HEK293T (cell line): Measurements from ENCODE around the gene HTR3A.
"Not testable (repeated sequence)": the region's sequence is repeated elsewhere in the genome, so short reads cannot be mapped to it uniquely, and the experiment has no call there.

Experiments used
- CTCF ChIA-PET: fragments of 350-600 bp; formaldehyde crosslinking; extraction: SDS; loops from one replicate; lab custom pipeline; 2021; ENCODE audit warnings: antibody characterized with exemption, inconsistent platforms; lab: Yijun Ruan, JAX
- POLR2A ChIA-PET: fragments of 350-600 bp; formaldehyde crosslinking; extraction: SDS; loops from one replicate; lab custom pipeline; 2020; ENCODE audit warnings: antibody characterized with exemption, inconsistent platforms; lab: Yijun Ruan, JAX
- DNase-seq: peaks from one replicate; pipeline ENCODE4 v3.0.0; 2012; ENCODE audit warnings: mixed read lengths; ENCODE audit errors: extremely low spot score
- ARNT ChIP-seq: fragments of 450-650 bp; IDR thresholded peaks from 2 replicates; pipeline ENCODE4 v1.6.1; 2017; ENCODE audit warnings: mild to moderate bottlenecking
- BHLHE40 ChIP-seq: fragments of 450-650 bp; IDR thresholded peaks from 2 replicates; pipeline ENCODE4 v1.6.1; 2016; ENCODE audit warnings: mild to moderate bottlenecking, moderate library complexity, borderline replicate concordance
- CTBP1 ChIP-seq: fragments of 450-650 bp; IDR thresholded peaks from 2 replicates; pipeline ENCODE4 v1.6.1; 2016; ENCODE audit warnings: borderline replicate concordance
- ELF4 ChIP-seq: fragments of 450-650 bp; IDR thresholded peaks from 2 replicates; pipeline ENCODE4 v1.6.1; 2017; ENCODE audit warnings: antibody characterized with exemption
- FOXA1 ChIP-seq: fragments of 450-650 bp; IDR thresholded peaks from 2 replicates; pipeline ENCODE4 v1.6.1; 2016; ENCODE audit warnings: mild to moderate bottlenecking
- FOXK2 ChIP-seq: fragments of 450-650 bp; IDR thresholded peaks from 2 replicates; pipeline ENCODE4 v1.6.1; 2016; ENCODE audit warnings: mild to moderate bottlenecking
- FOXM1 ChIP-seq: fragments of 450-650 bp; IDR thresholded peaks from 2 replicates; pipeline ENCODE4 v1.6.1; 2017; ENCODE audit warnings: mild to moderate bottlenecking, borderline replicate concordance
- HDGF ChIP-seq: fragments of 450-650 bp; IDR thresholded peaks from 2 replicates; pipeline ENCODE4 v1.6.1; 2017; ENCODE audit warnings: antibody characterized with exemption, borderline replicate concordance
- L3MBTL2 ChIP-seq: fragments of 450-650 bp; conservative IDR thresholded peaks from 2 replicates; pipeline ENCODE4 v1.6.1; 2016; ENCODE audit warnings: mild to moderate bottlenecking
- LEF1 ChIP-seq: fragments of 450-650 bp; IDR thresholded peaks from 2 replicates; pipeline ENCODE4 v1.6.1; 2017; ENCODE audit warnings: mild to moderate bottlenecking, borderline replicate concordance
- NFRKB ChIP-seq: fragments of 450-650 bp; IDR thresholded peaks from 2 replicates; pipeline ENCODE4 v1.6.1; 2016; ENCODE audit warnings: mild to moderate bottlenecking, moderate library complexity
- SP1 ChIP-seq: fragments of 450-650 bp; IDR thresholded peaks from 2 replicates; pipeline ENCODE4 v1.6.1; 2017
- SUZ12 ChIP-seq: fragments of 450-650 bp; IDR thresholded peaks from 2 replicates; pipeline ENCODE4 v1.6.1; 2016; ENCODE audit warnings: mild to moderate bottlenecking
- TARDBP ChIP-seq: fragments of 450-650 bp; IDR thresholded peaks from 2 replicates; pipeline ENCODE4 v1.6.1; 2016
- ZNF384 ChIP-seq: fragments of 450-650 bp; IDR thresholded peaks from 2 replicates; pipeline ENCODE4 v1.6.1; 2016
- TF ChIP-seq, protein P1 (sequence below): fragments of 450-650 bp; IDR thresholded peaks from 2 replicates; pipeline ENCODE4 v1.6.1; 2016

The HTR3A gene

GRCh38 chr11:113974741-113975470 is at the start of gene HTR3A:
TSS of gene HTR3A (plus strand) at chr11:113975108. CDS start at chr11:113975326, 218 bp downstream.
- TF ChIP-seq L3MBTL2 (peak; percentile 52), SUZ12 (no peak)
- DNase-seq, result peak; percentile 78
- CTCF ChIA-PET, result interaction anchor here (0.8 to 2.1 kb wide), 5 partner anchors 13 to 286 kb away, joined by 3 to 13 read pairs (median 4); no protein-coding TSS in a partner anchor
- POLR2A ChIA-PET, result interaction anchor here (0.6 to 0.7 kb wide), 2 partner anchors 78 to 80 kb away, joined by 3 read pairs; no protein-coding TSS in a partner anchor

DNA sequence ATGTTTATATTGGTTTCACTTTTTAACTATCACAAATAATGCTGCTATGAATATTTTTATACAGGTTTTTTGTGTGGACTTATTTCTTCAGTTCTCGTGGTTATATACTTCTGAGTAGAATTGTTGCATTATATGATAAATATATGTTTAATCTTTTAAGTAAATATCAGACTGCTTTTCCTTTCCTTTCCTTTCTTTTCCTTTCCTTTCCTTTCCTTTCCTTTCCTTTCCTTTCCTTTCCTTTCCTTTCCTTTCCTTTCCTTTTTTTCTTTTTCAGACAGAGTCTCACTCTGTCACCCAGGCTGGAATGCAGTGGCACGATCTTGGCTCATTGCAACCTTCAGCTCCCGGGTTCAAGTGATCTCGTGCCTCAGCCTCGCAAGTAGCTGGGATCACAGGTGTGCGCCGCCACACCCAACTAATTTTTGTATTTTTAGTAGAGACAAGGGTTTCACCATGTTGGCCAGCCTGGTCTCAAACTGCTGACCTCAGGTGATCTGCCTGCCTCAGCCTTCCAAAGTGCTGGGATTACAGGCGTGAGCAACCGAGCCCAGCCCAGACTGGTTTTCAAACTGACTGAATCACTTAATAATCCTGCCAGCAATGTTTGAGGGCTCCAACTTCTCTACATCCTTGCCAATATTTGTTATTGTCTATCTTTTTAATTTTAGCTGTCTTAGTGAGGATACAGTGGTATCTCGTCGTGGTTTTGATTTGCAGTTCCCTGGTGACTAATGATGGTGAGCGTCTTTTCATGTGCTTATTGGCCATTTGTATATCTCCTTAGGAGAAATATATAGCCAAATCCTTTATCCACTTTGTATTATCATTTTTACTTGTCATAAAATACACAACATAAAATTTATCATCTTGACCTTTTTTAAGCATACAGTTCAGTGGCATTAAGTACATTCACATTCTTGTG is 48.4 kb upstream of the HTR3A start:
- no peak for DNase-seq
- CTCF ChIA-PET, result interaction anchor here (1.0 kb wide), 1 partner anchor 1232 kb away, joined by 6 read pairs; no protein-coding TSS in a partner anchor
- TF ChIP-seq BHLHE40 (no peak), SP1 (no peak), HDGF (no peak), FOXM1 (no peak)
- TF ChIP-seq, protein P1, sequence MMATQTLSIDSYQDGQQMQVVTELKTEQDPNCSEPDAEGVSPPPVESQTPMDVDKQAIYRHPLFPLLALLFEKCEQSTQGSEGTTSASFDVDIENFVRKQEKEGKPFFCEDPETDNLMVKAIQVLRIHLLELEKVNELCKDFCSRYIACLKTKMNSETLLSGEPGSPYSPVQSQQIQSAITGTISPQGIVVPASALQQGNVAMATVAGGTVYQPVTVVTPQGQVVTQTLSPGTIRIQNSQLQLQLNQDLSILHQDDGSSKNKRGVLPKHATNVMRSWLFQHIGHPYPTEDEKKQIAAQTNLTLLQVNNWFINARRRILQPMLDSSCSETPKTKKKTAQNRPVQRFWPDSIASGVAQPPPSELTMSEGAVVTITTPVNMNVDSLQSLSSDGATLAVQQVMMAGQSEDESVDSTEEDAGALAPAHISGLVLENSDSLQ, result no peak
- POLR2A ChIA-PET, result no interaction called here

DNA sequence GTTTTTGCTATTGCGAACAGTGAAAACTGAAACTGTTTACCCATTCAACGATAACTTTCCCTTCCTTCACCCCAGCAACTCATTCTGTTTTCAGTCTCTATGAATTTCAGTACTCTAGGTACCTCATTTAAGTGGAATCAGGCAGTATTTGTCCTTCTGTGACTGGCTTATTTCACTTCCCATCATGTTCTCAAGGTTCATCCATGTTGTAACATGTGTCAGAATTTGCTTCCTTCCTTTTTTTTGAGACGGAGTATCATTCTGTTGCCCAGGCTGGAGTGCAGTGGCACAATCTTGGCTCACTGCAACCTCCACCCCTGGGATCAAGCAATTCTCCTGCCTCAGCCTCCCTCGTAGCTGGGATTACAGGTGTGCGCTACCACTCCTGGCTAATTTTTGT is 46.6 kb upstream of the HTR3A start:
- no peak for TF ChIP-seq CTBP1
- TF ChIP-seq SUZ12, result no peak
- TF ChIP-seq, protein P1, result no peak
- TF ChIP-seq ARNT, result no peak
- TF ChIP-seq HDGF, result no peak
- TF ChIP-seq TARDBP, result no peak
- no peak for TF ChIP-seq NFRKB
- TF ChIP-seq ZNF384, result no peak
- POLR2A ChIA-PET, result no interaction called here
- DNase-seq, result no peak
- CTCF ChIA-PET, result interaction anchor here (0.6 kb wide), 1 partner anchor 10 kb away, joined by 3 read pairs; no protein-coding TSS in a partner anchor

GRCh38 chr11:113932788-113933187 is 42.1 kb upstream of the HTR3A start:
- ChIA-PET POLR2A (no interaction called here), CTCF (no interaction called here)
- DNase-seq, result no peak
- TF ChIP-seq L3MBTL2 (no peak), ZNF384 (no peak), ELF4 (no peak), TARDBP (no peak), FOXK2 (no peak), LEF1 (no peak), FOXM1 (no peak), NFRKB (no peak)

- POLR2A ChIA-PET, DNase-seq, CTCF ChIA-PET: not testable (repeated sequence)
These were observed 40.7 kb upstream of the HTR3A start for GRCh38 chr11:113934193-113934592.

- ChIA-PET CTCF (no interaction called here), POLR2A (no interaction called here)
- no peak for DNase-seq
- TF ChIP-seq TARDBP (no peak), NFRKB (no peak), ARNT (no peak), ZNF384 (no peak), FOXM1 (no peak), HDGF (no peak), ELF4 (no peak), L3MBTL2 (no peak), CTBP1 (no peak), SP1 (no peak)
- TF ChIP-seq, protein P1, result no peak
These were observed 40.1 kb upstream of the HTR3A start for GRCh38 chr11:113934761-113935160.

DNA sequence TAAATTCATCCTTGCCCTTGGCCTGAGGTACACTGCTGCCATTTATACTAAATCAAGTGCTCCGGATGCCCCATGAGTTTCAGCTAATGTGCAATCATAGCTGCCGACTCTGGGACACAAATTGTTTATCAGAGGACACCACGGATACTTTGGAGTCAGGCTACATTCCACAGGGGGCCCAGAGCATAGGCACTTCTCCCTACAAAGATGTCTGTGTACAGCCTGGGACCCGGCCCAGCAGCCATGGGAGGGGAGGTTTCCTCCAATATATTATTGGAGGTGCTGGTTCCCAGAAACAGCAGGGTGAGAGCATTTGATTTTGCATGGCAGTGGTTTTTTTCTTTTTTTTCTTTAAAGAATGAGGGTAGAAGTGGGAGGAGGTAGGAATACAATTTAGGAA is 39.0 kb upstream of the HTR3A start:
- CTCF ChIA-PET, result no interaction called here
- POLR2A ChIA-PET, result no interaction called here
- no peak for TF ChIP-seq ARNT
- no peak for TF ChIP-seq FOXA1
- TF ChIP-seq HDGF, result no peak
- TF ChIP-seq ZNF384, result no peak
- TF ChIP-seq ELF4, result no peak
- no peak for TF ChIP-seq NFRKB
- no peak for TF ChIP-seq BHLHE40
- no peak for TF ChIP-seq CTBP1
- no peak for TF ChIP-seq FOXM1
- no peak for TF ChIP-seq SP1
- TF ChIP-seq, protein P1, result no peak
- TF ChIP-seq L3MBTL2, result no peak
- no peak for TF ChIP-seq SUZ12
- TF ChIP-seq FOXK2, result no peak
- TF ChIP-seq TARDBP, result no peak
- TF ChIP-seq LEF1, result no peak
- no peak for DNase-seq
